ENCODE data around the gene TMEM86B. TPM values are rescaled to one million over a fixed set of nuclear protein-coding genes. Genes with fewer than 3 reads are reported as not detected.

TMEM86B gene
- polyA plus RNA-seq, 4 donors = 22.8 to 255 (median 72.6) TPM

Other genes starting within 250 kb of the TMEM86B start
- gene GP6, start 190.5 kb downstream of the TMEM86B start, polyA plus RNA-seq = under 1 TPM in 2 of 4 donors, not detected in 2; 0.15 to 0.22 TPM
- 10 to 100 TPM; 21.3 to 28.4 (median 22.2) TPM for gene RDH13, start 165.6 kb downstream of the TMEM86B start, polyA plus RNA-seq
- gene EPS8L1, start 152.9 kb downstream of the TMEM86B start, polyA plus RNA-seq = 10 to 100 TPM; 11.7 to 23.8 (median 19.1) TPM
- 100 to 1,000 TPM in 2 of 4 donors, 10 to 100 TPM in 2; 68.3 to 192 (median 132) TPM for gene PPP1R12C, start 111.1 kb downstream of the TMEM86B start, polyA plus RNA-seq
- gene TNNT1, start 79.6 kb downstream of the TMEM86B start, polyA plus RNA-seq = 10 to 100 TPM in 1 of 4 donors, 1 to 10 TPM in 2, under 1 TPM in 1; 0.18 to 20.1 (median 5.3) TPM
- 10 to 100 TPM in 1 of 4 donors, 1 to 10 TPM in 2, under 1 TPM in 1; 0.59 to 39.7 (median 1.5) TPM for gene TNNI3, start 71.0 kb downstream of the TMEM86B start, polyA plus RNA-seq
- gene DNAAF3, start 62.1 kb downstream of the TMEM86B start, polyA plus RNA-seq = under 1 TPM in 2 of 4 donors, not detected in 2; 0.62 to 0.64 TPM
- 1 to 10 TPM in 2 of 4 donors, under 1 TPM in 2; 0.22 to 4.7 (median 1.1) TPM for gene SYT5, start 48.5 kb downstream of the TMEM86B start, polyA plus RNA-seq
- gene PTPRH, start 19.3 kb downstream of the TMEM86B start, polyA plus RNA-seq = 100 to 1,000 TPM in 2 of 4 donors, 10 to 100 TPM in 2; 33.4 to 158 (median 89.7) TPM
- gene PPP6R1, start 30.3 kb upstream of the TMEM86B start, polyA plus RNA-seq = 10 to 100 TPM; 43.4 to 67.5 (median 48.9) TPM
- gene HSPBP1, start 51.3 kb upstream of the TMEM86B start, polyA plus RNA-seq = 10 to 100 TPM; 25.9 to 61.9 (median 31.4) TPM
- 1 to 10 TPM in 3 of 4 donors, under 1 TPM in 1; 0.22 to 3.5 (median 2.7) TPM for gene BRSK1, start 55.2 kb upstream of the TMEM86B start, polyA plus RNA-seq
- 100 to 1,000 TPM in 1 of 4 donors, 10 to 100 TPM in 3; 33.2 to 125 (median 79.2) TPM for gene TMEM150B, start 96.6 kb upstream of the TMEM86B start, polyA plus RNA-seq
- gene KMT5C, start 111.1 kb upstream of the TMEM86B start, polyA plus RNA-seq = 10 to 100 TPM; 10.3 to 18.4 (median 14.3) TPM
- under 1 TPM in 2 of 4 donors, not detected in 2; 0.07 to 0.09 TPM for gene COX6B2, start 126.0 kb upstream of the TMEM86B start, polyA plus RNA-seq
- gene GARIN5B, start 134.5 kb upstream of the TMEM86B start, polyA plus RNA-seq = under 1 TPM in 1 of 4 donors, not detected in 3; 0.03 TPM
- gene IL11, start 141.7 kb upstream of the TMEM86B start, polyA plus RNA-seq = under 1 TPM in 2 of 4 donors, not detected in 2; 0.19 to 0.67 TPM
- gene TMEM190, start 148.1 kb upstream of the TMEM86B start, polyA plus RNA-seq = under 1 TPM in 2 of 4 donors, not detected in 2; 0.30 to 0.31 TPM
- 1 to 10 TPM in 3 of 4 donors, not detected in 1; 1.6 to 9.4 (median 2.2) TPM for gene TMEM238, start 155.5 kb upstream of the TMEM86B start, polyA plus RNA-seq
- 1,000 to 10,000 TPM; 1,338 to 2,360 (median 2,018) TPM for gene RPL28, start 157.2 kb upstream of the TMEM86B start, polyA plus RNA-seq
- gene UBE2S, start 179.0 kb upstream of the TMEM86B start, polyA plus RNA-seq = 10 to 100 TPM in 2 of 4 donors, 1 to 10 TPM in 2; 7.2 to 30.1 (median 16.4) TPM
- gene SHISA7, start 214.5 kb upstream of the TMEM86B start, polyA plus RNA-seq = under 1 TPM in 2 of 4 donors, not detected in 2; 0.12 to 0.21 TPM
- gene ISOC2, start 232.9 kb upstream of the TMEM86B start, polyA plus RNA-seq = 100 to 1,000 TPM in 1 of 4 donors, 10 to 100 TPM in 3; 28.8 to 164 (median 78.4) TPM
- gene C19orf85, start 236.0 kb upstream of the TMEM86B start, polyA plus RNA-seq = not detected
- gene ZNF628, start 247.9 kb upstream of the TMEM86B start, polyA plus RNA-seq = 1 to 10 TPM; 1.1 to 7.0 (median 5.0) TPM

All from small intestine (tissue), 4 donors.